ENCODE data around the gene HSPG2. TPM values are rescaled to one million over a fixed set of nuclear protein-coding genes. Genes with fewer than 3 reads are reported as not detected.

HSPG2 gene
- total and polyA plus RNA-seq, 10 donors: 14.4 to 395 (median 151) TPM

GRCh38 chr1:21872445-21873079 is 64.5 kb downstream of the HSPG2 start:
- Histone ChIP-seq H3K27ac (no peak overlapping the region), H3K27me3 (replicated peaks in 1 of 7) (no peaks in the 10 kb centered on the region), H3K4me1 (peaks cover 0 to 11% (median 0%) of the 10 kb centered on the region in 6 donors), H3K36me3 (peaks cover 0 to 90% (median 40%) of the 10 kb centered on the region in 6 donors), H3K9me3 (no peaks in the 10 kb centered on the region), H3K4me3 (no peak overlapping the region)
- DNase-seq: no peak
- intact Hi-C loops (cut with DNase I; ENCODE audit: low total_unique reads): no loop called here
- WGBS, 5 donors: 87 to 91% (median 89%) methylated on average over 13 to 17 of the region's 17 CpGs
- TF ChIP-seq POLR2AphosphoS5 (IDR thresholded peaks at IDR 0.05) (no peak), CTCF (IDR thresholded peaks at IDR 0.05 in 8 of 11, conservative IDR thresholded peaks at IDR 0.05 in 3 of 11) (no peak), POLR2A (IDR thresholded peaks at IDR 0.05) (no peak)

- H3K27ac ChIP-seq: no peak overlapping the region
- H3K36me3 ChIP-seq: peaks cover 0 to 85% (median 40%) of the 10 kb centered on the region in 6 donors
- no peaks in the 10 kb centered on the region for H3K9me3 ChIP-seq
- no peak for DNase-seq
- TF ChIP-seq POLR2AphosphoS5 (IDR thresholded peaks at IDR 0.05) (no peak), POLR2A (IDR thresholded peaks at IDR 0.05) (no peak), CTCF (IDR thresholded peaks at IDR 0.05 in 8 of 11, conservative IDR thresholded peaks at IDR 0.05 in 3 of 11) (no peak)
- peaks cover 0 to 11% (median 0%) of the 10 kb centered on the region in 6 donors for H3K4me1 ChIP-seq
- no peaks in the 10 kb centered on the region for H3K27me3 ChIP-seq (replicated peaks in 1 of 7)
- intact Hi-C loops (cut with DNase I; ENCODE audit: low total_unique reads): no loop called here
- WGBS, 5 donors: 71 to 78% (median 75%) methylated on average over 10 to 13 of the region's 13 CpGs
- no peak overlapping the region for H3K4me3 ChIP-seq
These were observed 65.2 kb downstream of the HSPG2 start for GRCh38 chr1:21871943-21872342.

- intact Hi-C loops (cut with DNase I; ENCODE audit: low total_unique reads): no loop called here
- Histone ChIP-seq H3K9me3 (no peaks in the 10 kb centered on the region), H3K27me3 (replicated peaks in 1 of 7) (no peaks in the 10 kb centered on the region), H3K36me3 (peaks cover 0 to 74% (median 35%) of the 10 kb centered on the region in 6 donors), H3K4me1 (peaks cover 0 to 18% (median 7%) of the 10 kb centered on the region in 6 donors), H3K27ac (no peak overlapping the region), H3K4me3 (no peak overlapping the region)
- TF ChIP-seq POLR2A (IDR thresholded peaks at IDR 0.05): no peak
- TF ChIP-seq CTCF (IDR thresholded peaks at IDR 0.05 in 8 of 11, conservative IDR thresholded peaks at IDR 0.05 in 3 of 11): no peak
- TF ChIP-seq POLR2AphosphoS5 (IDR thresholded peaks at IDR 0.05): peak in 1 of 3 donors; percentile 26
- WGBS, 5 donors: 93 to 97% (median 94%) methylated on average over 12 to 15 of the region's 15 CpGs
- DNase-seq: peak; percentile 50
These were observed 66.5 kb downstream of the HSPG2 start for GRCh38 chr1:21870611-21871010.

- Histone ChIP-seq H3K4me3 (no peak overlapping the region), H3K4me1 (peaks cover 0 to 21% (median 8%) of the 10 kb centered on the region in 6 donors), H3K9me3 (no peaks in the 10 kb centered on the region), H3K27me3 (replicated peaks in 1 of 7) (no peaks in the 10 kb centered on the region), H3K27ac (peak overlapping the region in 3 of 8 donors; percentile 1 to 18 (median 4)), H3K36me3 (peaks cover 0 to 74% (median 33%) of the 10 kb centered on the region in 6 donors)
- no peak for TF ChIP-seq POLR2A (IDR thresholded peaks at IDR 0.05)
- TF ChIP-seq POLR2AphosphoS5 (IDR thresholded peaks at IDR 0.05): peak in 1 of 3 donors; percentile 18
- no peak for TF ChIP-seq CTCF (IDR thresholded peaks at IDR 0.05 in 8 of 11, conservative IDR thresholded peaks at IDR 0.05 in 3 of 11)
- DNase-seq: peak; percentile 70
- WGBS, 5 donors: 79 to 89% (median 81%) methylated on average over 9 to 13 of the region's 13 CpGs
- intact Hi-C loops (cut with DNase I; ENCODE audit: low total_unique reads): no loop called here
These were observed 67.4 kb downstream of the HSPG2 start for GRCh38 chr1:21869620-21870121.

Data from spleen (tissue), 11 donors.